ELR (cell line): ENCODE results near the gene DDHD1.
"Not testable (repeated sequence)": the region's sequence is repeated elsewhere in the genome, so short reads cannot be mapped to it uniquely, and the experiment has no call there.

ENCODE experiments used
- DNase-seq: peaks from one replicate; pipeline ENCODE4 v3.0.0-alpha.2; 2015; ENCODE audit warnings: low read depth

The DDHD1 gene

GRCh38 chr14:53152184-53152886, 788 bp downstream of the DDHD1 start:
- DNase-seq = peak; percentile 68

GRCh38 chr14:53151523-53152183, 1.5 kb downstream of the DDHD1 start:
- DNase-seq = peak; percentile 72

- no peak for DNase-seq
These were observed 3.3 kb downstream of the DDHD1 start for GRCh38 chr14:53149668-53150316.

GRCh38 chr14:53148671-53149070, 4.5 kb downstream of the DDHD1 start:
- DNase-seq = no peak

- no peak for DNase-seq
These were observed 5.2 kb downstream of the DDHD1 start for GRCh38 chr14:53147893-53148292.

- DNase-seq = no peak
These were observed 5.9 kb downstream of the DDHD1 start for GRCh38 chr14:53147208-53147607.

GRCh38 chr14:53146739-53147138, 6.4 kb downstream of the DDHD1 start:
- DNase-seq = no peak

GRCh38 chr14:53144244-53144643, 8.9 kb downstream of the DDHD1 start:
- DNase-seq = no peak

GRCh38 chr14:53140585-53140984, 12.5 kb downstream of the DDHD1 start:
- DNase-seq = no peak

GRCh38 chr14:53137568-53138203, 15.4 kb downstream of the DDHD1 start:
- DNase-seq = no peak

- DNase-seq = not testable (repeated sequence)
These were observed 22.6 kb downstream of the DDHD1 start for GRCh38 chr14:53130491-53130890.

- no peak for DNase-seq
These were observed 24.7 kb downstream of the DDHD1 start for GRCh38 chr14:53128303-53129028.

- no peak for DNase-seq
These were observed 25.3 kb downstream of the DDHD1 start for GRCh38 chr14:53127832-53128231.

- no peak for DNase-seq
These were observed 26.0 kb downstream of the DDHD1 start for GRCh38 chr14:53127151-53127550.

GRCh38 chr14:53126731-53127130, 26.4 kb downstream of the DDHD1 start:
- DNase-seq = no peak

- DNase-seq = no peak
These were observed 28.3 kb downstream of the DDHD1 start for GRCh38 chr14:53124786-53125185.

GRCh38 chr14:53121419-53121818, 31.7 kb downstream of the DDHD1 start:
- not testable (repeated sequence) for DNase-seq

- DNase-seq = not testable (repeated sequence)
These were observed 35.6 kb downstream of the DDHD1 start for GRCh38 chr14:53117479-53117878.

- no peak for DNase-seq
These were observed 39.1 kb downstream of the DDHD1 start for GRCh38 chr14:53113989-53114388.

- no peak for DNase-seq
These were observed 43.0 kb downstream of the DDHD1 start for GRCh38 chr14:53110096-53110495.

- DNase-seq = no peak
These were observed 43.8 kb downstream of the DDHD1 start for GRCh38 chr14:53109105-53110041.
